Renal cortex interstitium (tissue), 11 donors: ENCODE results near the gene NAV2. TPM values are rescaled to one million over a fixed set of nuclear protein-coding genes. Genes with fewer than 3 reads are reported as not detected.
A peak's percentile ranks its signal among the peaks of the same experiment; 100 is the strongest.
"Not testable (repeated sequence)": the region's sequence is repeated elsewhere in the genome, so short reads cannot be mapped to it uniquely, and the experiment has no call there.

Experiments
- DNase-seq, 11 donors: peaks; one replicate each; pipeline ENCODE4 v3.0.0-alpha.2; 2013; ENCODE audit warnings: low read depth in 9 of 11, low spot score in 4 of 11; ENCODE audit errors: extremely low read depth in 1 of 11
- polyA plus RNA-seq, 3 donors: library from polyadenylated mRNA; unstranded; fragments of 120-200 nt; gene quantifications; one replicate each; pipeline ENCODE4 v1.2.1, GENCODE V29; 2013; ENCODE audit not compliant: insufficient read length in 3 of 3

Gene NAV2
- polyA plus RNA-seq, 3 donors, result 36.9 to 94.9 (median 39.5) TPM

DNA sequence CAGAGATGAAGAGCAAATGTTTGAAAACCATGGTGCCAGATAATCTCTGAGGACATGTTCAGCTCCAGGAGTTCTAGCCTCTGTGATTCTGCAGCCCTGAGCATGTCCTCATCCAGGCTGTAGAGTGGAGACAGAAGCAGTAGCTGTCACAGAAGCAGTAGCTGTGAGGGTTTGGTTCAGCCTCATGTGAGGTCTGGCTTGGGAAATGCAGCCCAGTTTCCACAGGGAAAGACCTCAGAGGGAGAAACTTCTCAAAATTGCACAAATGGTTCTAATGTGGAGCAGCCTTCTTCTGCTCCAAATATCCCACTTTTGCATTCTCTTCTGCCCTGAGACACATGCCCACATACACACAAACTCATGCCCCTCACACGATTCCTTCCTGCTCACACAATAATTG, 399.2 kb downstream of the NAV2 start:
- no peak for DNase-seq

- DNase-seq, result no peak
These were observed 399.9 kb downstream of the NAV2 start for GRCh38 chr11:20112291-20113148.

GRCh38 chr11:20113149-20113438, 400.5 kb downstream of the NAV2 start:
- DNase-seq, result no peak

- no peak for DNase-seq
These were observed 402.0 kb downstream of the NAV2 start for GRCh38 chr11:20114588-20114987.

- DNase-seq, result no peak
These were observed 404.2 kb downstream of the NAV2 start for GRCh38 chr11:20116825-20117224.

DNA sequence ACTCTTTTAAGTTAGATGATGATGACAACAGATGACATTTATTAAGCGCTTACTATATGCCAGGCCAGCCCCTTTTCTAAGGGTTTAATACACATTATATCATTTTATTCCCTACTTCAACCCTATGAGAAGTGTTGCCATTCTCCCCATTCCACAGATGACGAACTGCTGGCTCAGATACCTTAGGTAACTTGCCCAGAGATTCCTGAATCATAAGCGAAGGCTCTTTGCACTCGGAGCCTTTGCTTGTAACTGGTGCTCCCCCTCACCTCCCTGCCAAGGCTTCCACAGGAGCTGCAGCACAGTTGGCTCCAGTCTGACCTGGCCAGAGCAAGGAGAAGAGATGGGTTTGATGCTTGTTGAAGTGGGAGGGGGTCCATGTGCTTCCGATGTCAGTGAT, 404.7 kb downstream of the NAV2 start:
- no peak for DNase-seq

- DNase-seq, result no peak
These were observed 405.6 kb downstream of the NAV2 start for GRCh38 chr11:20118209-20118608.

DNA sequence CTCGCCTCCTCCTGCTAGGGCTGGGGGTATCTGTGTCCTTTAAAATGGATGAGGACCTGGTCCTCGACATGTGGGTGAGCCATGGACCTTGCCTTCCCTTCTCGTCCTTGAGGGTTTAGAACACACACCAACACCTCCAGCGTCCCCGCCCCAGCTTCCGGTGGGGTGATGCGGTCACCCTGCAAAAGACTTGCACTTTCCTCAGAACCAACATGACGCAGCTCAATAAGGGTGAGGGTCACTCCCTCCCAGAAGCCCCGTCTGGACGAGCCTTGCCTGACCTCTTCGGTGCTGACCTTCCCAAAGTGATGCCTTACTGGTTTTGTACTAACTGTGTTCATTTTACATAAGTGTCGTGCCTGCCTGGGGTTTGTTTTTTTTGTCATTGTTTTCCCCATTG, 406.7 kb downstream of the NAV2 start:
- no peak for DNase-seq

DNA sequence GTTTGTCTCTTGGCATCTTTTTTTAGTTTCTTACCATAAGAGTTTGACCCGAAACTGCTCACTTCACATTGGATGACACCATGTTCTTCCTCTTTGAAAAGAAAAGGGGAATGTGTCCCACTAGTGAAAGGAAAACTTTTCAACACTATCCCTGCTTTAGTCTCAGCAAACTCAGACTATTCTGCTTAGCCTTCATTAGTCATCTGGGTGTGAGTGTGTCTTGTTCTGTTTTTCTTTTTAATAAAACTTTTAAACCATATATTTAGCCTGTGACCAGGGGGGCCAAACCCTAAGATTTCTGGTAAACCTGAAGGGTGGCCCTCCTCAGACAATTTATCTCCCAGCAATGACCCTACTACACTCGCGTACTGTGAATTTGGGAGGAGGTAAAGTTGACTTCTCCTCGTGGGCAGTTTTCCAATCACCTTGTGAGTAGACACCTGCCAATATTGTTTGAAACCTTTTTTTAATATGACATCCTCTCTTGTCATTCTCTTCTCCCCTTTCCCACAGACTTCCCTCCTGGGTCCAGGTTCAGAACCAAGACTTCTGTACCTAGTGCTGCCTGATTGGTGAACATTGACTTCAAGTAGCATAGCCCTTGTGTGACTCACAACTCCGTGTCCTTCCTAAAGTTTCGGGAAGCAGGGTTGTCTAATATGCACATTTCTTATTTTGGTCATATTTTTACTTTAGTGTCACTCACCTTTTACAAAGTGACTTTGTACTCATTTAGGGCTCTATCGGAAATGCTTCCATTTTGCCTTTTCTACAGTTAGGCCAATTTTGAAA, 407.7 kb downstream of the NAV2 start:
- no peak for DNase-seq

DNA sequence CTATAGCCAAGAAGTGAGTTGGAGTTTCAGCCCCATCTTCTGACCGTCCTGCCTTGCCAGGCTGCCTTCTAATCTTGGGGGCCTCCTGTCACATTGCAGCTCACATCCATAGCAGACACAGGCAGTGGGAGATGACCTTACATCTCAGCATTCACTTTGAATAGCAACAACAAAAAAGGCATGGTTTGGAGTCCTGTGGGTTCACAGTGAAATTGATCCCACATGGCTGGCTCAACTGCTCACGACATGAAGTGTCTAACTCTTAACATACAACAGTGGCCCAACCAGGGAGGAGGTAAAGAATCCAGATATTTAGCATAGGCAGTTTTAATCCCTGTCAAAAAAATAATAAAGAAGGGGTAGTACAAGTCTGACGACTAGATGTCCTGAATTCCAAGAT, 409.5 kb downstream of the NAV2 start:
- DNase-seq, result no peak

GRCh38 chr11:20125927-20126326, 413.3 kb downstream of the NAV2 start:
- no peak for DNase-seq

GRCh38 chr11:20126724-20127123, 414.1 kb downstream of the NAV2 start:
- no peak for DNase-seq

GRCh38 chr11:20127671-20128527, 415.3 kb downstream of the NAV2 start:
- DNase-seq, result peak; percentile 39 to 66 (median 52)

GRCh38 chr11:20128528-20128825, 415.8 kb downstream of the NAV2 start:
- DNase-seq, result not testable (repeated sequence)

DNA sequence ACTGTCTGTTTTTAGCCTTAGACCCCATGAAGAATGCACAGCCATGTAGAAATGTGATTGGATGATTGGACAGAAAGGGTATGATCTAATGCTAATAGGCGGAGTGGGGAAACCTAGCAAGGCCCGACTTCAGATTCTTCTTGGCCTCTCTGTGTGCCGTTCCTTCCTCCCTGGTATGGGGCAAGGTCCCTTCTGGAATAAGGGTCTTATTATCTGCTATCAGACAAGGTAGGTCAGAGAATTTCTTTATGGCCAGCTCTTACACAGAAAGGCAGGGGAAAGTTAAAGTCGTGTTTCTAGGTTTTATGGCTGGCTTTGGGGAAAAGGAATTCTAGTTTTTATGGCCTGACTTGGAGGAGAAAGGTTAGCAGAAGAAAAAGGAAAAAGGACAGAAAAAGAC, 417.0 kb downstream of the NAV2 start:
- DNase-seq, result no peak

DNA sequence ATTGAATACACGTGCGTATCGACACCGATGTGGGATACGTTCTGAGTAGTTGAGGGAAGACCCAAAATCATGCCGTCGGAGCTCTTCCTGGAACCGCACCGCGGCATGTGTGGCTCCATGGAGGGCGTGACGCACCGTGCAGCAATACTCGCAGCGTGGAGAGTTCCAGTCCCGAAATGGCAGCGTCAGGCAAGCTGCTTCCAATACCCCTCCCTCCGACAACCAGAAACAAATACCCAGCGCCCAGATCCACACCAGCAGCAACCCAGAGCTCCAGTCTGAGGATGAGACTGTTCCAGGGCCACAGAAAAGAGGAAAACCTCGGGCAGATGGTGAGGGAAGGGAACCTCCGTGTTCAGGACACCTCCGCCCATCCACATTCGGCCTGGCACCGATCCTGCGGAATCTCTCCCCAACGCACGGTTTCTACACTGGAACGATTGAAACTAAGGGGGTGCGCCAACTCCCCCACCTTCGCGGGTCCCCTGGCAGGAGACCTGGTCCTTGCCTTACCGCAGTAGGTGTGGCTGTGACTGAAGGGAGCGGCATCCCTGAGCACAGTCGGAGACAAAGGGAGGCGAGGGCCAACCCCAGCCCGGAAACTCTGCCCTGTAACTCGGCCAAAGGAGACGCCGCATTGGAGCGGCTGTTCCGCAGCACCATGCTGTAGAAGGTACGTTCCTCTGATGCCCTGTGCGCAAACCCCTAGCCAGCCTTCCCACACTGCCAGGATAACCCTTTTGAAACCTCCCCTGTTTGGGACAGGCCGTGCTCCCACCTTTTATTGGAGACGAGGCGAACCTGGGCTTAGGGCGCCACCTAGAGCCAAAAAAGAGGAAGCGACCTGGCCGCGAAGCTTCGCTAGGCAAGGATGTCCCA, 419.4 kb downstream of the NAV2 start:
- peak in 9 of 11 donors; percentile 37 to 67 (median 54) for DNase-seq

DNA sequence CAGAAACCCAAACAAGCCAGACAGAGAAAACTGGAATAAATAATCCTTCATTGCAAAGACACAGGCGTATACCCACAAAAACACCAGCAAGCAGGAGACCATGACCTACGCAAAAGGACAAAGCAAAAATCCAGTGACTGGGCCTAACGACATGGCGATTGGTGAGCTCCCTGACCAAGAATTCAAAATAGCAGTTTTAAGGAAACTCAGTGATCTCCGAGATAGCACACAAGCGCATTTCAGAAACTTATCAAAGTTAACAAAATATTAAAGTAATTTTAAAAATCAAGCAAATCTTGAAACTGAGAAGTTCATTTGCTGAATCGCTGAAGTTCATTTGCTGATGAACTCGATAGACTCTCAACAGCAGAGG, 420.0 kb downstream of the NAV2 start:
- DNase-seq, result no peak

- no peak for DNase-seq
These were observed 422.5 kb downstream of the NAV2 start for GRCh38 chr11:20134991-20135736.
